ENCODE measurements around the gene MPP3.

The MPP3 gene

DNA sequence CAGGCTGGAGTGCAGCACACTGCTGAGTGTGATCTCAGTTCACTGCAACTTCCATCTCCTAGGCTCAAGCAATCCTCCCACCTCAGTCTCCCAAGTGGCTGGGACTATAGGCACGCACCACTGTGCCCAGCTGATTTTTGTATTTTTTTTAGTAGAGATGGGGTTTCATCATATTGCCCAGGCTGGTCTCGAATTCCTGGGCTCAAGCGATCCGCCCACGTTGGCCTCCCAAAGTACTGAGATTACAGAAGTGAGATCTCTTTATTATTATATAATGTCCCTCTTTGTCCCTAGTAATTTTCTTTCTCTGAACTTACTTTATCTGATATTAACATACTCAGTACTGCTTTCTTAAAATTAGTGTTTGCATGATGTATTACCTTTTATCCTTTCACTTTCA is 44.4 kb downstream of the MPP3 start:
- Histone ChIP-seq H3K79me1 (ENCODE audit: low read depth, low read length) (no peaks in the 10 kb centered on the region), H3K4me3 (ENCODE audit: low read length in 2 of 2) (no peak overlapping the region), H3K27ac (replicated peaks; ENCODE audit: low read length) (no peak overlapping the region), H3K27me3 (ENCODE audit: control insufficient read depth in 3 of 3, insufficient read depth in 3 of 3, low read depth in 1 of 3, low read length in 3 of 3) (peaks cover 0 to 4% (median 0%) of the 10 kb centered on the region in 3 experiments), H4K8ac (ENCODE audit: low read depth, low read length) (no peak overlapping the region), H3K4me2 (ENCODE audit: insufficient read depth, low read length, poor library complexity, severe bottlenecking) (no peak overlapping the region), H2BK12ac (ENCODE audit: low read length) (no peak overlapping the region), H2BK120ac (ENCODE audit: low read depth, low read length) (no peak overlapping the region), H3K23ac (ENCODE audit: low read depth, low read length, poor library complexity) (no peak overlapping the region), H3K14ac (ENCODE audit: low read length) (no peak overlapping the region), H3K4me1 (ENCODE audit: control insufficient read depth in 2 of 2, insufficient read depth in 1 of 2, low read depth in 1 of 2, low read length in 2 of 2) (no peaks in the 10 kb centered on the region), H2AFZ (ENCODE audit: low read length) (no peak overlapping the region), H2AK5ac (ENCODE audit: low read depth, low read length) (no peak overlapping the region), H3K18ac (ENCODE audit: low read length) (no peak overlapping the region), H4K91ac (ENCODE audit: low read depth, low read length, poor library complexity) (no peak overlapping the region), H3K36me3 (replicated peaks in 1 of 2; ENCODE audit: control insufficient read depth in 2 of 2, insufficient read depth in 2 of 2, low read length in 2 of 2) (no peaks in the 10 kb centered on the region), H3K4ac (ENCODE audit: low read length) (no peak overlapping the region), H3K9ac (ENCODE audit: low read depth, low read length, poor library complexity) (no peak overlapping the region), H2BK5ac (ENCODE audit: low read length) (no peak overlapping the region), H2BK15ac (ENCODE audit: low read length) (no peak overlapping the region), H3K9me3 (replicated peaks in 1 of 2; ENCODE audit: control insufficient read depth in 2 of 2, insufficient read depth in 1 of 2, low read depth in 1 of 2, low read length in 2 of 2) (peaks cover 0 to 2% of the 10 kb centered on the region in 2 donors)
- WGBS, 2 donors (ENCODE audit: extremely low coverage in 2 of 2, insufficient read length in 2 of 2, insufficient replicate concordance in 1 of 2) = no CpG with 5 or more reads among the region's 5 CpGs
- DNase-seq (ENCODE audit: low spot score) = no peak

DNA sequence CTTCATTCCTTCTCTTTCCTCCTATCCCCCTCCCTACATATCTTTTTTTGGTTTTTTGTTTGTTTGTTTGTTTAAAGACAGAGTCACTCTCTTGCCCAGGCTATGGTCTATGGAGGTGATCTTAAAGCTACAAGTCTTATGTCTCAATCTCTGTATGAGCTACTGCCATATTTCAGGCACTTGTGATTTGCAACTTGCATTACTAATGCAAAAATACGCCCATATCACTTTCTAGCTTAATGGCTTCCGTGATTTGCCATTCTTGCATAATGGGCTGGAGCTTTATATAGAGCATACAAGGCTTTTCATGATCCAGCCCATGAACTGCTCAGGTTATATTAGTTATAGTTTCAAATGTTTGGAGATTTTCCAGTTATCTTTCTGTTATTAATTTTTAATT is 45.2 kb downstream of the MPP3 start:
- Histone ChIP-seq H4K8ac (ENCODE audit: low read depth, low read length) (no peak overlapping the region), H3K36me3 (replicated peaks in 1 of 2; ENCODE audit: control insufficient read depth in 2 of 2, insufficient read depth in 2 of 2, low read length in 2 of 2) (no peaks in the 10 kb centered on the region), H3K23ac (ENCODE audit: low read depth, low read length, poor library complexity) (no peak overlapping the region), H3K14ac (ENCODE audit: low read length) (no peak overlapping the region), H3K4me1 (ENCODE audit: control insufficient read depth in 2 of 2, insufficient read depth in 1 of 2, low read depth in 1 of 2, low read length in 2 of 2) (no peaks in the 10 kb centered on the region), H3K4me3 (ENCODE audit: low read length in 2 of 2) (no peak overlapping the region), H3K9ac (ENCODE audit: low read depth, low read length, poor library complexity) (no peak overlapping the region), H3K18ac (ENCODE audit: low read length) (no peak overlapping the region), H2BK5ac (ENCODE audit: low read length) (no peak overlapping the region), H3K9me3 (replicated peaks in 1 of 2; ENCODE audit: control insufficient read depth in 2 of 2, insufficient read depth in 1 of 2, low read depth in 1 of 2, low read length in 2 of 2) (peaks cover 0 to 2% of the 10 kb centered on the region in 2 donors), H2AFZ (ENCODE audit: low read length) (no peak overlapping the region), H3K79me1 (ENCODE audit: low read depth, low read length) (no peaks in the 10 kb centered on the region), H2BK12ac (ENCODE audit: low read length) (no peak overlapping the region), H4K91ac (ENCODE audit: low read depth, low read length, poor library complexity) (no peak overlapping the region), H3K27ac (replicated peaks; ENCODE audit: low read length) (no peak overlapping the region), H3K4me2 (ENCODE audit: insufficient read depth, low read length, poor library complexity, severe bottlenecking) (no peak overlapping the region), H3K4ac (ENCODE audit: low read length) (no peak overlapping the region), H3K27me3 (ENCODE audit: control insufficient read depth in 3 of 3, insufficient read depth in 3 of 3, low read depth in 1 of 3, low read length in 3 of 3) (peaks cover 0 to 11% (median 0%) of the 10 kb centered on the region in 3 experiments), H2AK5ac (ENCODE audit: low read depth, low read length) (no peak overlapping the region), H2BK15ac (ENCODE audit: low read length) (no peak overlapping the region), H2BK120ac (ENCODE audit: low read depth, low read length) (no peak overlapping the region)
- DNase-seq (ENCODE audit: low spot score) = no peak
- no CpG with 5 or more reads among the region's 2 CpGs for WGBS, 2 donors (ENCODE audit: extremely low coverage in 2 of 2, insufficient read length in 2 of 2, insufficient replicate concordance in 1 of 2)

DNA sequence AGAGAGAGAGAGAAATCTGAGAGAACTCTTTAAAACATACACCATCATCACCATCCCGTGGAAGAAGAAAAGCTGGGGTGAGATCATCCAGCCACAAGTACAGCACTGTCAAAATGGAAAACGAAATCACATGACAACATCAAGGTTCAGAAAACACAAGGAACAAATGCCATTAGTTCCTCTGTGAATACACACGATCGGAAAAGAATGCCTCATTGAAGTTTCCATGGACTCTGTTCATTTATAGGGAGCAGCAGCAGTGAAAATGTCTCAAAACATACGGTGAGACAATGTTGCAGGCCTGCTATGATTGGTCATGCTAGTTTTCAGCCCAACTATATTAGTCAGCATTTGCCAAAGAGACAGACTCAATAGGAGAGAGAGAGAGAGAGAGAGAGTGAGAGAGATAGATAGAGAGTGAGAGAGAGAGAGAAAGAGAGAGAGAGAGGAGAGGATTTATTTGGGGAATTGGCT is 48.3 kb downstream of the MPP3 start:
- Histone ChIP-seq H3K4ac (ENCODE audit: low read length) (no peak overlapping the region), H3K4me1 (ENCODE audit: control insufficient read depth in 2 of 2, insufficient read depth in 1 of 2, low read depth in 1 of 2, low read length in 2 of 2) (peaks cover 0 to 2% of the 10 kb centered on the region in 2 donors), H3K27ac (replicated peaks; ENCODE audit: low read length) (no peak overlapping the region), H2BK15ac (ENCODE audit: low read length) (no peak overlapping the region), H3K9me3 (replicated peaks in 1 of 2; ENCODE audit: control insufficient read depth in 2 of 2, insufficient read depth in 1 of 2, low read depth in 1 of 2, low read length in 2 of 2) (peaks cover 0 to under 1% of the 10 kb centered on the region in 2 donors), H3K79me1 (ENCODE audit: low read depth, low read length) (no peaks in the 10 kb centered on the region), H2AFZ (ENCODE audit: low read length) (no peak overlapping the region), H3K18ac (ENCODE audit: low read length) (no peak overlapping the region), H3K4me2 (ENCODE audit: insufficient read depth, low read length, poor library complexity, severe bottlenecking) (no peak overlapping the region), H3K9ac (ENCODE audit: low read depth, low read length, poor library complexity) (no peak overlapping the region), H4K91ac (ENCODE audit: low read depth, low read length, poor library complexity) (no peak overlapping the region), H3K23ac (ENCODE audit: low read depth, low read length, poor library complexity) (no peak overlapping the region), H3K36me3 (replicated peaks in 1 of 2; ENCODE audit: control insufficient read depth in 2 of 2, insufficient read depth in 2 of 2, low read length in 2 of 2) (no peaks in the 10 kb centered on the region), H2BK5ac (ENCODE audit: low read length) (no peak overlapping the region), H3K14ac (ENCODE audit: low read length) (no peak overlapping the region), H3K4me3 (ENCODE audit: low read length in 2 of 2) (no peak overlapping the region), H2AK5ac (ENCODE audit: low read depth, low read length) (no peak overlapping the region), H2BK120ac (ENCODE audit: low read depth, low read length) (no peak overlapping the region), H3K27me3 (ENCODE audit: control insufficient read depth in 3 of 3, insufficient read depth in 3 of 3, low read depth in 1 of 3, low read length in 3 of 3) (peaks cover 0 to 40% (median 9%) of the 10 kb centered on the region in 3 experiments), H2BK12ac (ENCODE audit: low read length) (no peak overlapping the region), H4K8ac (ENCODE audit: low read depth, low read length) (no peak overlapping the region)
- WGBS, 2 donors (ENCODE audit: extremely low coverage in 2 of 2, insufficient read length in 2 of 2, insufficient replicate concordance in 1 of 2) = no CpG with 5 or more reads among the region's 5 CpGs
- no peak for DNase-seq (ENCODE audit: low spot score)

DNA sequence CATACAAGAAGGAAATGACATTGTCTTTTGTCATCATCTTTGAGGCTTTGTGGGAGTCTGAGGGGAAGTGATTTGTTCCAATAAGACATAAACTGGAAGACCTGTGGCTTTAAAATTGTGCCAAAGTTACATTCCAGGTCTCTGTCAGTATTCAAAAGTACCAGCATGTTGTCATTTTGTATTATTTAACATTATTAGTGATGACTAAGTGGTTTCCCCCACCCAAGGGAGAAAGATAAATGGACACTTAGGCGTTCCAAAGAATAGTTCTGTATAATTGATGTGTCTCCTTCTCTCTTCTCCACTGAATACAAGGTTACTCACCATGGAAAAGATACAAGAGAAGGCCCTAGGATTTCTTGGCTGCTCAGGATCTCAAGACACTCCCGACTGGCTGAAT is 48.9 kb downstream of the MPP3 start:
- no peak overlapping the region for H2BK120ac ChIP-seq (ENCODE audit: low read depth, low read length)
- H2BK12ac ChIP-seq (ENCODE audit: low read length) = no peak overlapping the region
- H3K27me3 ChIP-seq (ENCODE audit: control insufficient read depth in 3 of 3, insufficient read depth in 3 of 3, low read depth in 1 of 3, low read length in 3 of 3) = peaks cover 0 to 45% (median 14%) of the 10 kb centered on the region in 3 experiments
- H3K4me3 ChIP-seq (ENCODE audit: low read length in 2 of 2) = no peak overlapping the region
- H2BK15ac ChIP-seq (ENCODE audit: low read length) = no peak overlapping the region
- H2AK5ac ChIP-seq (ENCODE audit: low read depth, low read length) = no peak overlapping the region
- no peaks in the 10 kb centered on the region for H3K79me1 ChIP-seq (ENCODE audit: low read depth, low read length)
- H4K91ac ChIP-seq (ENCODE audit: low read depth, low read length, poor library complexity) = no peak overlapping the region
- H3K23ac ChIP-seq (ENCODE audit: low read depth, low read length, poor library complexity) = no peak overlapping the region
- DNase-seq (ENCODE audit: low spot score) = no peak
- peaks cover 4% of the 10 kb centered on the region in 2 donors for H3K4me1 ChIP-seq (ENCODE audit: control insufficient read depth in 2 of 2, insufficient read depth in 1 of 2, low read depth in 1 of 2, low read length in 2 of 2)
- no peak overlapping the region for H3K4me2 ChIP-seq (ENCODE audit: insufficient read depth, low read length, poor library complexity, severe bottlenecking)
- no peak overlapping the region for H4K8ac ChIP-seq (ENCODE audit: low read depth, low read length)
- no peak overlapping the region for H2BK5ac ChIP-seq (ENCODE audit: low read length)
- H2AFZ ChIP-seq (ENCODE audit: low read length) = no peak overlapping the region
- no peaks in the 10 kb centered on the region for H3K9me3 ChIP-seq (replicated peaks in 1 of 2; ENCODE audit: control insufficient read depth in 2 of 2, insufficient read depth in 1 of 2, low read depth in 1 of 2, low read length in 2 of 2)
- no peak overlapping the region for H3K14ac ChIP-seq (ENCODE audit: low read length)
- H3K36me3 ChIP-seq (replicated peaks in 1 of 2; ENCODE audit: control insufficient read depth in 2 of 2, insufficient read depth in 2 of 2, low read length in 2 of 2) = no peaks in the 10 kb centered on the region
- H3K9ac ChIP-seq (ENCODE audit: low read depth, low read length, poor library complexity) = no peak overlapping the region
- H3K18ac ChIP-seq (ENCODE audit: low read length) = no peak overlapping the region
- no peak overlapping the region for H3K27ac ChIP-seq (replicated peaks; ENCODE audit: low read length)
- no peak overlapping the region for H3K4ac ChIP-seq (ENCODE audit: low read length)
- no CpG with 5 or more reads among the region's 2 CpGs for WGBS, 2 donors (ENCODE audit: extremely low coverage in 2 of 2, insufficient read length in 2 of 2, insufficient replicate concordance in 1 of 2)
